A673 (cell line): Measurements from ENCODE around the gene TM4SF4.

ENCODE experiments used
- CTCF ChIP-seq: fragments of 300-800, 200-600 bp; sonication (generic); conservative IDR thresholded peaks from 2 replicates; pipeline ENCODE4 v1.5.1; 2017; ENCODE audit warnings: low read depth, mild to moderate bottlenecking, antibody characterized with exemption, low read length, moderate library complexity, mixed read lengths
- EZH2 ChIP-seq: fragments of 200-600 bp; sonication (generic); IDR thresholded peaks from 2 replicates; pipeline ENCODE4 v1.6.1; 2017; ENCODE audit warnings: borderline replicate concordance, low read depth, mild to moderate bottlenecking, mixed read lengths, antibody characterized with exemption, low read length; ENCODE audit not compliant: poor library complexity, severe bottlenecking

GRCh38 chr3:149438981-149439380 is 35.5 kb upstream of the TM4SF4 start:
- TF ChIP-seq EZH2 (no peak), CTCF (no peak)
